K562 (cell line): ENCODE data around the gene VEZF1. TPM values are rescaled to one million over a fixed set of nuclear protein-coding genes. Genes with fewer than 3 reads are reported as not detected.

ENCODE experiments used
- ARHGAP35 ChIP-seq: fragments of 450-650 bp; IDR thresholded peaks from 2 replicates; pipeline ENCODE4 v1.6.1; 2018; ENCODE audit not compliant: partially characterized antibody
- ARID2 ChIP-seq: fragments of 450-650 bp; IDR thresholded peaks from 2 replicates; pipeline ENCODE4 v1.6.1; 2017; ENCODE audit warnings: antibody characterized with exemption, mild to moderate bottlenecking
- FOXM1 ChIP-seq, 2 experiments: fragments of 450-650 bp in 1 of 2; sonication (generic) in 1 of 2; formaldehyde crosslinking in 1 of 2; IDR thresholded peaks; 2 replicates each; pipeline versions ENCODE4 v1.6.1 to v1.9.0; 2017 to 2022; ENCODE audit warnings: low read depth in 2 of 2, mild to moderate bottlenecking in 2 of 2, missing genetic modification reagents in 1 of 2, moderate library complexity in 1 of 2
- GTF2A2 ChIP-seq: IDR thresholded peaks from 2 replicates; pipeline ENCODE4 v1.6.1; 2016; ENCODE audit warnings: mild to moderate bottlenecking, missing genetic modification characterization, missing compliant biosample characterization
- HDAC6 ChIP-seq: IDR thresholded peaks from 2 replicates; pipeline ENCODE4 v1.6.1; 2012; ENCODE audit warnings: low read depth, mild to moderate bottlenecking, control low read depth, inconsistent platforms, low read length, moderate library complexity
- HNRNPUL1 ChIP-seq: fragments of 200-400 bp; formaldehyde crosslinking; IDR thresholded peaks from 2 replicates; pipeline ENCODE4 v1.6.1; 2017; ENCODE audit warnings: low read length
- MTF1 ChIP-seq: fragments of 250-450 bp; sonication (Bioruptor Pico); IDR thresholded peaks from 2 replicates; pipeline ENCODE4 v1.9.0; 2021; ENCODE audit warnings: moderate library complexity, mild to moderate bottlenecking, inconsistent platforms, borderline replicate concordance
- NBN ChIP-seq: fragments of 450-650 bp; IDR thresholded peaks from 2 replicates; pipeline ENCODE4 v1.6.1; 2016; ENCODE audit warnings: low read depth, mild to moderate bottlenecking
- RBM39 ChIP-seq: fragments of 200-400 bp; formaldehyde crosslinking; optimal IDR thresholded peaks from 2 replicates; pipeline ENCODE3; 2018; ENCODE audit warnings: low read depth, low read length
- RNF2 ChIP-seq: sonication (generic); IDR thresholded peaks from 2 replicates; pipeline ENCODE4 v1.6.1; 2016
- ZNF140 ChIP-seq: fragments of 250-450 bp; sonication (Bioruptor Pico); IDR thresholded peaks from 2 replicates; pipeline ENCODE4 v1.8.0; 2021; ENCODE audit warnings: moderate library complexity, mild to moderate bottlenecking, inconsistent platforms
- ZNF431 ChIP-seq: sonication (generic); formaldehyde crosslinking; IDR thresholded peaks from 2 replicates; pipeline ENCODE4 v1.8.0; 2022; ENCODE audit warnings: mild to moderate bottlenecking, missing genetic modification reagents
- ZNF445 ChIP-seq: fragments of 250-450 bp; sonication (Bioruptor Pico); IDR thresholded peaks from 2 replicates; pipeline ENCODE4 v1.4.0; 2020; ENCODE audit warnings: low read depth, mild to moderate bottlenecking, moderate library complexity
- ZNF707 ChIP-seq: fragments of 250-450 bp; sonication (Bioruptor Pico); conservative IDR thresholded peaks from 2 replicates; pipeline ENCODE4 v1.8.0; 2022; ENCODE audit warnings: inconsistent platforms, mild to moderate bottlenecking, moderate library complexity
- ZNF75A ChIP-seq: fragments of 450-650 bp; formaldehyde crosslinking; IDR thresholded peaks from 2 replicates; pipeline ENCODE4 v1.4.0; 2020; ENCODE audit warnings: mild to moderate bottlenecking
- polyA plus RNA-seq, 8 experiments: library from polyadenylated mRNA; depleted of rRNA in 4 of 8; stranded (reverse) in 5 of 8; unstranded in 3 of 8; fragments of >200 nt; fragmentation: Nextera tagmentation in 2 of 8; fragmentation: Illumina TruSeq in 1 of 8; extraction: Ambion mirVana in 2 of 8; extraction: Trizol in 1 of 8; gene quantifications; 2 replicates each; pipeline versions ENCODE4 v1.2.1 to v1.2.3, GENCODE V29; 2011 to 2014; ENCODE audit warnings: inconsistent platforms in 1 of 8, missing spikeins in 1 of 8
- total RNA-seq, 7 experiments: library from RNA; depleted of rRNA in 6 of 7; stranded (reverse); fragments of >200 nt in 6 of 7; fragmentation: Illumina TruSeq in 2 of 7; extraction: Trizol in 2 of 7; gene quantifications; 2 replicates each; pipeline versions ENCODE4 v1.2.1 to v1.2.3, GENCODE V29; 2011 to 2021; ENCODE audit warnings: low replicate concordance in 1 of 7
- TF ChIP-seq, protein P1 (sequence below): fragments of 450-650 bp; IDR thresholded peaks from 2 replicates; pipeline ENCODE4 v1.6.1; 2016
- TF ChIP-seq, protein P2 (sequence below): fragments of 450-650 bp; formaldehyde crosslinking; IDR thresholded peaks from 2 replicates; pipeline ENCODE4 v1.4.0; 2022; ENCODE audit warnings: mild to moderate bottlenecking, moderate library complexity
- TF ChIP-seq, protein P3 (sequence below), 2 experiments: fragments of 450-650 bp; IDR thresholded peaks; 2 replicates each; pipeline ENCODE4 v1.6.1; 2016
- TF ChIP-seq, protein P4 (sequence below): fragments of 250-450 bp; sonication (Bioruptor Pico); IDR thresholded peaks from 2 replicates; pipeline ENCODE4 v1.8.0; 2022; ENCODE audit warnings: inconsistent platforms
- TF ChIP-seq, protein P5 (sequence below), 2 experiments: IDR thresholded peaks; 2 replicates each; pipeline ENCODE4 v1.6.1; 2012; ENCODE audit warnings: improper control_type of control experiment in 2 of 2, low read depth in 2 of 2, low read length in 2 of 2, borderline replicate concordance in 1 of 2

Gene VEZF1
- total and polyA plus RNA-seq, 9 of the 15 experiments (the other 6 are each of a cell fraction or from before 2014, with no cell fraction given) = 9.5 to 33.4 (median 22.1) TPM

DNA sequence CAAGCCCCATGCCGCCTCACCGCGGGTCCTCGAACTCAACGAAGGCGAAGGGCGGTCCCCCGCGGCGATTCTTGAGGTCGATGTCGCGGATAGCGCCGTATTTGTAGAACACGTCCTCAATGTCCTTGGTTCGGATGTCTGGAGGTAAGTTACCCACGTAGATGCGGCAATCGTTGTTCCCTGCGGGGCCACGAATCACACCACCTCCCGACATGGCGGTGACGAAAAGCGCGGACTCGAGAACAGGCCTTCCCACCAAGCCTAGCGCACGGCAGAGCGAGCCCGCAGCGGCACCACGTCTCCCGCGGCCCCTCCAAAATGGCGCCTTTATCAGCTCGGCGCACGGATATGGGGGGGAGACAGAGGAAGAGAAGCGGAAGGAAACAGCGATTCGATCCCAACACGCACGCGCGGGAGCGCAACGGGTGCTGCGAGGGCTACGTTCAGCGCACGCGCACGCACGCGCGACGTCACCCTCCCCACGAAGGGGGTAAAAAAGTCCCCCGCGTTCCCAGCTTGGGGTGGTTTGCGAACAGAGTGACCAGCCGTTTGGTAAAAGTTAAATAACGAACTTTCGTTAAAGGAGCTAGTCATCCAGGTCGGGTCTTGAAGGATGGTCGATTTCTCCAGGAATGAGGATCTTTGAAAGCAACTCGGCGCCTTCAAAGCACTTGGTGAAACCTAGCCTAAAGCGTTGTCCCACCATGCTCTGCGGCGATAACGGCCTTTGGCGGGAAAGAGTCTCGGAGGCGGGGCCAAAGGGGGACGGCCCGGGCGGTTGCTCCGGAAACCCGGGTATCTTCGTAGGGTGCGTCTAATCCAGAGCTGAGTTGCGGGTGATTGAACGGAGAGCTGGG, 19.1 kb upstream of the VEZF1 start, which contains the start of gene SRSF1 (continued):
- TF ChIP-seq, protein P1, sequence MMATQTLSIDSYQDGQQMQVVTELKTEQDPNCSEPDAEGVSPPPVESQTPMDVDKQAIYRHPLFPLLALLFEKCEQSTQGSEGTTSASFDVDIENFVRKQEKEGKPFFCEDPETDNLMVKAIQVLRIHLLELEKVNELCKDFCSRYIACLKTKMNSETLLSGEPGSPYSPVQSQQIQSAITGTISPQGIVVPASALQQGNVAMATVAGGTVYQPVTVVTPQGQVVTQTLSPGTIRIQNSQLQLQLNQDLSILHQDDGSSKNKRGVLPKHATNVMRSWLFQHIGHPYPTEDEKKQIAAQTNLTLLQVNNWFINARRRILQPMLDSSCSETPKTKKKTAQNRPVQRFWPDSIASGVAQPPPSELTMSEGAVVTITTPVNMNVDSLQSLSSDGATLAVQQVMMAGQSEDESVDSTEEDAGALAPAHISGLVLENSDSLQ = peak; percentile 92
- TF ChIP-seq NBN (no peak; the same call in 1 of the 2 replicates), ZNF75A (CRISPR knock-in tag) (0 out of 2 replicates have a peak, but pooled peaks have one; percentile 20), ZNF140 (no peak), MTF1 (CRISPR knock-in tag) (no peak), ARID2 (no peak), RNF2 (peak; percentile 86), ZNF445 (CRISPR knock-in tag) (0 out of 2 replicates have a peak, but pooled peaks have one; percentile 49), RBM39 (no peak), ARHGAP35 (no peak), ZNF707 (CRISPR knock-in tag) (no peak), FOXM1 (IDR thresholded peaks at IDR 0.05; ENCODE audit: low read depth) (peak; percentile 70), FOXM1 (CRISPR knock-in tag; IDR thresholded peaks at IDR 0.05; ENCODE audit: low read depth) (peak; percentile 84; the same call in 1 of the 2 replicates), GTF2A2 (peak; percentile 59; the same call in 1 of the 2 replicates), HNRNPUL1 (no peak), HDAC6 (no peak), ZNF431 (CRISPR knock-in tag) (peak; percentile 66; the same call in 1 of the 2 replicates)
- TF ChIP-seq, protein P2, sequence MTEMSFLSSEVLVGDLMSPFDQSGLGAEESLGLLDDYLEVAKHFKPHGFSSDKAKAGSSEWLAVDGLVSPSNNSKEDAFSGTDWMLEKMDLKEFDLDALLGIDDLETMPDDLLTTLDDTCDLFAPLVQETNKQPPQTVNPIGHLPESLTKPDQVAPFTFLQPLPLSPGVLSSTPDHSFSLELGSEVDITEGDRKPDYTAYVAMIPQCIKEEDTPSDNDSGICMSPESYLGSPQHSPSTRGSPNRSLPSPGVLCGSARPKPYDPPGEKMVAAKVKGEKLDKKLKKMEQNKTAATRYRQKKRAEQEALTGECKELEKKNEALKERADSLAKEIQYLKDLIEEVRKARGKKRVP (CRISPR knock-in tag) = peak; percentile 61; the same call in 1 of the 2 replicates
- TF ChIP-seq, protein P3, sequence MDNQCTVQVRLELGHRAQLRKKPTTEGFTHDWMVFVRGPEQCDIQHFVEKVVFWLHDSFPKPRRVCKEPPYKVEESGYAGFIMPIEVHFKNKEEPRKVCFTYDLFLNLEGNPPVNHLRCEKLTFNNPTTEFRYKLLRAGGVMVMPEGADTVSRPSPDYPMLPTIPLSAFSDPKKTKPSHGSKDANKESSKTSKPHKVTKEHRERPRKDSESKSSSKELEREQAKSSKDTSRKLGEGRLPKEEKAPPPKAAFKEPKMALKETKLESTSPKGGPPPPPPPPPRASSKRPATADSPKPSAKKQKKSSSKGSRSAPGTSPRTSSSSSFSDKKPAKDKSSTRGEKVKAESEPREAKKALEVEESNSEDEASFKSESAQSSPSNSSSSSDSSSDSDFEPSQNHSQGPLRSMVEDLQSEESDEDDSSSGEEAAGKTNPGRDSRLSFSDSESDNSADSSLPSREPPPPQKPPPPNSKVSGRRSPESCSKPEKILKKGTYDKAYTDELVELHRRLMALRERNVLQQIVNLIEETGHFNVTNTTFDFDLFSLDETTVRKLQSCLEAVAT (IDR thresholded peaks at IDR 0.05) = peak in 1 of 2 experiments; percentile 84; a peak in 2 of 4 replicates
- TF ChIP-seq, protein P4, sequence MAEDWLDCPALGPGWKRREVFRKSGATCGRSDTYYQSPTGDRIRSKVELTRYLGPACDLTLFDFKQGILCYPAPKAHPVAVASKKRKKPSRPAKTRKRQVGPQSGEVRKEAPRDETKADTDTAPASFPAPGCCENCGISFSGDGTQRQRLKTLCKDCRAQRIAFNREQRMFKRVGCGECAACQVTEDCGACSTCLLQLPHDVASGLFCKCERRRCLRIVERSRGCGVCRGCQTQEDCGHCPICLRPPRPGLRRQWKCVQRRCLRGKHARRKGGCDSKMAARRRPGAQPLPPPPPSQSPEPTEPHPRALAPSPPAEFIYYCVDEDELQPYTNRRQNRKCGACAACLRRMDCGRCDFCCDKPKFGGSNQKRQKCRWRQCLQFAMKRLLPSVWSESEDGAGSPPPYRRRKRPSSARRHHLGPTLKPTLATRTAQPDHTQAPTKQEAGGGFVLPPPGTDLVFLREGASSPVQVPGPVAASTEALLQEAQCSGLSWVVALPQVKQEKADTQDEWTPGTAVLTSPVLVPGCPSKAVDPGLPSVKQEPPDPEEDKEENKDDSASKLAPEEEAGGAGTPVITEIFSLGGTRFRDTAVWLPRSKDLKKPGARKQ (CRISPR knock-in tag) = no peak
- TF ChIP-seq, protein P5, sequence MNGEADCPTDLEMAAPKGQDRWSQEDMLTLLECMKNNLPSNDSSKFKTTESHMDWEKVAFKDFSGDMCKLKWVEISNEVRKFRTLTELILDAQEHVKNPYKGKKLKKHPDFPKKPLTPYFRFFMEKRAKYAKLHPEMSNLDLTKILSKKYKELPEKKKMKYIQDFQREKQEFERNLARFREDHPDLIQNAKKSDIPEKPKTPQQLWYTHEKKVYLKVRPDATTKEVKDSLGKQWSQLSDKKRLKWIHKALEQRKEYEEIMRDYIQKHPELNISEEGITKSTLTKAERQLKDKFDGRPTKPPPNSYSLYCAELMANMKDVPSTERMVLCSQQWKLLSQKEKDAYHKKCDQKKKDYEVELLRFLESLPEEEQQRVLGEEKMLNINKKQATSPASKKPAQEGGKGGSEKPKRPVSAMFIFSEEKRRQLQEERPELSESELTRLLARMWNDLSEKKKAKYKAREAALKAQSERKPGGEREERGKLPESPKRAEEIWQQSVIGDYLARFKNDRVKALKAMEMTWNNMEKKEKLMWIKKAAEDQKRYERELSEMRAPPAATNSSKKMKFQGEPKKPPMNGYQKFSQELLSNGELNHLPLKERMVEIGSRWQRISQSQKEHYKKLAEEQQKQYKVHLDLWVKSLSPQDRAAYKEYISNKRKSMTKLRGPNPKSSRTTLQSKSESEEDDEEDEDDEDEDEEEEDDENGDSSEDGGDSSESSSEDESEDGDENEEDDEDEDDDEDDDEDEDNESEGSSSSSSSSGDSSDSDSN (IDR thresholded peaks at IDR 0.05; ENCODE audit: borderline replicate concordance in 1 of 2, low read depth in 2 of 2, low read length in 2 of 2) = no peak
